Measurements from ENCODE around the gene TBX21.
A peak's percentile ranks its signal among the peaks of the same experiment; 100 is the strongest.
"Not testable (repeated sequence)": the region's sequence is repeated elsewhere in the genome, so short reads cannot be mapped to it uniquely, and the experiment has no call there.

Gene TBX21

DNA sequence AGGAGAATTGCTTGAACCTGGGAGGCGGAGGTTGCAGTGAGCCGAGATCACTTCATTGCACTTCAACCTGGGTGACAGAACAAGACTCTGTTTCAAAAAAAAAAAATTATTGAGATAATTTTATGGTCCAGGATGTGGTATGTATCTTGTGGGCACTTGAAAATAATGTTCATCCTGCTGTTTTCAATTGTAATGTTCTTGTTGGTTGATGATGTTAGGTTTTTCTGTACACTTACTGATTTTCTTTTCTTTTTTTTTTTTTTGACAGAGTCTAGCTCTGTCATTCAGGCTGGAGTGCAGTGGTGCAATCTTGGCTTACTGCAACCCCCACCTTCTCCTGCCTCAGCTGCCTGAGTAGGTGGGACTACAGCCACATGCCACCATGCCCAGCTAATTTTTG lies 29.7 kb downstream of the TBX21 start:
- no peak for DNase-seq (ENCODE audit: low spot score)

DNA sequence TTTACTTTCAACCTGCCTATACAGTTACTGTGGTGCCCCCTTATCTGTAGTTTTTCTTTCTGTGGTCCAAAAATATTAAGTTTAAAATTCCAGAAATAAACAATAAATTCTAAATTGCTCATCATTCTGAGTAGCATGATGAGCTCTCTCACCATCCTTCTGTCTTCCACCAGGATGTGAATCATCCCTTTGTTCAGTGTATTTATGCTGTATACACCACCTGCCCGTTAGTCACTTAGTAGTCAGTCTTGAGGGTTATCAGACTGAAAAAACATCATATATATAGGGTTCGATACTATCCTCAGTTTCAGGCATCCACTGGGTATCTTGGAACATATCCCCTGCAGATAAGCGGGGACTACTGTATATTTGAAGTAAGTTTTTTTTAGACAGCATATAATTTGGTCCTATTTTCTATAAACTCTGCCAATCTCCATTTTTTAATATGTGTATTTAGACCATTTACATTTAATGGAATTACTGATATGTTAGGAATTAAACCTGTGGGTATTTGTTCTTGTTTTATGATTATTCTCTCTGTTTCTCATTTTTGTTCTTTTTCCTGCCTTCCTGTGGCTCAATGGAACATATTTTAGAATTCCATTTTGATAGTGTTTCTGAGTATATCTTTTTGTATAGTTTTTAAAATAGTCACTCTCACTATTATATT lies 31.0 kb downstream of the TBX21 start:
- no peak for DNase-seq (ENCODE audit: low spot score)

DNA sequence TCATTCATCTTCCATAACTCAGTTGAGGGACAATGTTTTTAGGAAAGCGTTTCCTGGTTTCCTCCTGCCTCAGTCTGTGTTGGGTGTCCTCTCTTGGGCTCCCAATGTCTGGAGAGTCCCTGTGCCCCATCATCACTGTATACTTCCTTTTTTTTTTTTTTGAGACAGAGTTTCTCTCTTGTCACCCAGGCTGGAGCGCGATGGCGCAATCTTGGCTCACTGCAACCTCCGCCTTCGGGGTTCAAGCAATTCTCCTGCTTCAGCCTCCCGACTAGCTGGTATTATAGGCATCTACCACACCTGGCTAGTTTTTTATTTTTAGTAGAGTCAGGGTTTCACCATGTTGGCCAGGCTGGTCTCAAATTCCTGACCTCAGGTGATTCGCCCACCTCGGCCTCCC lies 40.6 kb downstream of the TBX21 start:
- DNase-seq (ENCODE audit: low spot score): not testable (repeated sequence)

DNA sequence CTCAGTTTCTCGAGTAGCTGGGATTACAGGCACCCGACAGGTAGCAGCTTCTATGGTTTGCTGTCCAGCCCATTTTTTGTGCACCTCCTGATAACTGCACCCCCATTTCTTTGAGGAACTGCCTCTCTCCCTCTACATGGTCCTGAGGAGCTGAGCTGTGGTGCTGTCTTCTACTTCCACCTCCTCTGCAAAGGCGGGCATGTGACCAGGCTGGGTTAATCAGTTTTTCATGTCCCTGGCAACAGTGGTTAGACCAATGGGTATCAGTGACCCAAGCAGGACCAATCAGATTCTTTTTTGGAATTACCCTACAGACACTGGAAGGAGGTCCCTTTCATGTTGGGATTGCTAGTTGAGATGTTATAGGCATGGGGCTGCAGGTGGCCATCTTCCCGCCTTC lies 41.3 kb downstream of the TBX21 start:
- no peak for DNase-seq (ENCODE audit: low spot score)

DNA sequence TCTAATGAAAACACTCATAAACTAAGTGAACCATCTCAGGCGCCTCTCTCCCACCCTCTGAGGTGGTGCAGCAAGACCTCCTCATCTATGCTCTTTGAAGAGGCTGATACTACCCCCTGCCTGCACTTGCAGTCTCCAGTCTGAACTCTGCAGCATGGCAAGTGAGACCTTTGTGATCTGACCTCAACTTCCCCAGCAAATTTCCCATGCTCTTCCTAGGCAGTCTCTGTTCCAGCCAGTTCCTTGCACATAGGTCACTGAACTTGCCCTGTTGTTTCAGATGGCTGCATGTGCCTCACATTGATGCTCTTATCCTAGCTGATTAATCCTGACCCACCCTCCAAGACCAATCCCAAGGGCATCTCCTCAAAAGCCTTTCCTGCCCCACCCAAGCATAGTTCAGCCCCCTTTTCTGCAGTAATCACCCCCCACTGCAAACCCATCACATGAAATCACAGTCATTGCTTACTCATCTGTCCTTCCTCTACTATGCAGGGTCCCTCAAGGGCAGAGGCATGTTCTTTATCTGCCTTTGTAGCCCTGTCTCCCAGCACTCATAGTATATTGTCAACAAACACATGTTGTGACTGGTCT lies 42.0 kb downstream of the TBX21 start:
- DNase-seq (ENCODE audit: low spot score): no peak

DNA sequence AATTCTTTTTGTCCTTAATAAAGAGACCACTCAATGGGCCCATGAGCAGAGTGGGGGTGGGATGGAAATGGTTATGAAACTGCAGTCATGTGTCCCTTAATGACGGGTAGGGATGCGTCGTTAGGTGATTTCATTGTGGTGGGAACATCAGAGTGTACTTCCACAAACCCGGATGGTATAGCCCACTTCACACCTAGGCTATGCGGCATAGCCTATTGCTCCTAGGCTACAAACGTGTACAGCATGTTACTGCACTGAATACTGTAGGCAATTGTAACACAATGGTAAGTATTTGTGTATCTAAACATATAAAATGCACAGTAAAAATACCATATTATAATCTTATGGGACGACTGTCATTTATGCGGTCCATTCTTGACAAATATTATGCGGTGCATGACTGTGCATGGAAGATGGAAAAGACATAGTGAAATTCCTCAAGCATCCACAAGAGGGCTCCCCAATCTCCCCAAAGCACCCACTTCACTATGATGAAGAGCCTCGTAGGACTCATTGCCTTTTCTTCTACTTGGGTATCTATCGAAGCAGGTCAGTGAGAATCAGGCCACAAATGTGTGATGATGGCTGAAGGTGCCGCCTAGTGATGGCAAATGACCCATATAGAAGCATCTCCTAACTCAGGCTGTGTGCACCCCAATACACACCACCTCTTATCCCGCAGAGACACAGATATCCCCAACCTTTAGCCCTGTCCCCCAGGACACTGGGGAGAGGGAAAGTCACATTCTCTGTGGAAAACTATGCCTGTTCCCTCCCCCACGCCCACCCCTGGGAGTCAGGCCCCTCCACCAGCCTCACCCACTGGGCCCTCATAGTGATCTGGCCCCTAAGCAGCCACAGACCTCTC lies 43.5 kb downstream of the TBX21 start:
- peak; percentile 70 for DNase-seq (ENCODE audit: low spot score)

DNA sequence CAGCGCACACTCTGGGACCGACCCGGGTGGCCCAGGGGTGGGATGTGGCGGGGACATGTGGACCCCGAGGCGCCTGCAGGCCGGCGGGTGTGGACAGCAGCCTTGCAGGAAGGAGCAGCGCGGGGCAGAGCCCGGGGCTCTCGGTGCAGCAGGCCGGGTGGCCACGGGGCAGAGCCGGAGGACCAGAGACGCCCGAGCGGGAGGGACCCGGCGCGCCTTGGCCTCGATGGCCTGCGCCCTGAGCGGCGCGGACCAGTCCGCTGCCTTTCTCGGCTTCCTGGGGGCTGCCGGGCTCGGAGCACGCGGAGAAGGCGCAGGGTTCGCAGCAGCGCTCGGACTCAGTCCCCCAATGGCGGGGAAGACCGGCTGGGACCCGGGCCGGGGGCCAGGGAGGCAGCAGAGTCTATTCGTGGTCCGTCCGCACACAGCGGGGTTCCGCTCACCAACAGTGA lies 45.2 kb downstream of the TBX21 start:
- no peak for DNase-seq (ENCODE audit: low spot score)

DNA sequence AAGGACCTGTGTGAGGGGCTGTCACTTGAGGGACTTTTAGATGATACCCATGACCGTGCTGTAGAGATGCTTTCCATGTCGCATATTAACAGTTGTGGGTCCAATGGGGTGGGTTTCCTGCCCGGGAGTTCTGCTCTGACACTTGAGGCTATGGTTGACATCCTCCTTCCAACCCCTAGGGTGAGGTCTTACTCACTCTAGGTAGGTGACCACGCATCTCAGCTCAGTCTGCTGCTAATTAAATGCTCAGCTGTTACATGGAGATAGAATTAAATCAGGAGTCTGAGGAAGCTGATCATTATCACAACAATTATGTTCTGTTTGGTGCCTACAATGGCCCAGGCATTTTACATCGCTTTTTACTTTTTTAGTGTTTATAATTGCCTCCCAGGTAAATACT lies 48.4 kb downstream of the TBX21 start:
- DNase-seq (ENCODE audit: low spot score): peak; percentile 61

DNA sequence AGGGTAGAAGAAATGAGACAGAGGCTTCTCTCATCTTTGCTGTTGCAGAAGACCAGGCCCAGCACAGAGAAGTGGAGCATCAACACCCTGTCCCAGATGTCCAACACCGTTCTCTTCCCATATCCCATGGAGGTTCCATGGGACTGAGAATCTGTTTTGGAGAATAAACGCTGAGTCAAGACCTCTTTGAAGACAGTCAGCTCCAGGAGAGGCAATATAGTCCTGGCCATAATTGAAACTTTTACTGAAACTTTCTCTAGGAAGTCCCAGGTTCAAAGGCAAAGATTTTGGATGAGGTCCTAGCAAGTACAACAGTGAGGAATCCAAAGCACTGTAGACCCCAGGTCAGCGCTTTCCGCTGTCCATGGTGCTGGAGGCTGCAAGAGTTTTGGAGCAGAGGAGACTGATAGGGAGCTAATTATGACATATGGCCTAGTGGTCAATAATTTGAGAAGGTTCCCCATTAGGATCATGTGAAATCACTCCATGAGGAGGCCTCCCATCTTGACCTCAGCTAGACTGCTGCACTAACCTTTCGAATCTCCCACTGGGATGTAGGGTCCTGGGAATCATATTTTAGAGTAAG lies 52.6 kb downstream of the TBX21 start:
- no peak for DNase-seq (ENCODE audit: low spot score)

DNA sequence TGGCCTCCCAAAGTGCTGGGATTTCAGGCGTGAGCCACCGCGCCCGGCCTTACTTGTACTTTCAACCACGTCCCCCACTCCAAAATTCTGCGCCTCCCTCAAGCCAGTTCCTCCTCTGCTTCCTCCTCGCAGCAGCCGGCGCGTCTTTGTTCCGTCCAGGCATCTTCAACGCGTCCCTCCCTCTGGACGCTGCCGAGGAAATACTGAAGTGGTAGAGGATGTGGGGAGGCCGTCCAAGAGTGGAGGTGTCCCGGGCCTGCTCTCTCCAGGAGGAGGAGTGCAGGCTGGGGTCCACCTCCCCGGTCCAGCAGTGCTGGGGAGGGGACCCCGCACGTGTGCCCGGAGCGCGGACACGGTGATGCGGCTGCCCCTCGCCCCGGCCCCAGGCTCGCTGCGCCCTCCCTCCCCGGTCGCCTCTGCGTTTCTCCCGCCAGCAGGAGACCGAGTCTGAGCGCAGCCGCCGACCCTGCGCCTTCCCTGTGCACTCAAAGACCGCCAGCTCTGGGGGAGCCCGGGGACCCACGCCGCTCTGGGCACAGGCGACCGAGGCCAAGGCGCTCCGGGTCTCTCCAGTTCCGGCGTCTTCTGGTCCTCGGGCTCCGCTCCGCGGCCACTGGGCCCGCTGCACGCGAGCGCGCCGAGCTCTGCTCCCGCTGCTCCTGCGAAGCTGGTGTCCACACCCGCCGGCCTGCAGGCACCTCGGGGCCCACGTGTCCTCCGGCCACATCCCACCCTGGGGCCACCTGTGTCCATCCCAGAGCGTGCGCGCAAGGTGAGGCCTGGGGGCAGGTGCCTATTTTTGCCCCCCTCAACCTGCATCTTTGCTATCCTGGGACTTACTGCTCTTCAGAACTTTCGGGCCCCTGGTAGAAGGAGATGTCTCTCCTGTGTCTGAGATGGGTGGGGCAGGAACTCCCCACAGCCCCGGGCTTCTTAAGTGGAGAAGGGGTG lies 56.9 kb downstream of the TBX21 start:
- peak; percentile 81 for DNase-seq (ENCODE audit: low spot score)

DNA sequence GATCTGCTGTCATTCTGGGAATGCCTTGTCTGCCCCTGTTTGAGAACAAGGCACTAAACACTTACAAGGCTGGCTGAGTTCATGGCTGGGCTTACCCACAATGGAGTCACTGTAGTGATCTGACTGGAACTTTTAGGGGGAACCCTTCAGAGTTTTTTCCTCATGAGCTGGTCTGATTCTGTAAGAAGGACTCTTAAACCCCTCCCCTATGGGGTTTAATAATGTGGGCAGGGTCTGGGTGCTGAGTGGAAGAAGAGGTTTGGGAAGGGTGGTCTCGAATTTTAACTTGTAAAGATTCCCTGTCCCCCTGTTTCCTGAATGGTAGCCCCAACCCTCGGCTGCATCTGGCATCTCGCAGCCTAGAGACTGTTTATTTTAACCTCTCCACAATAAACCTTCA lies 58.0 kb downstream of the TBX21 start:
- DNase-seq (ENCODE audit: low spot score): no peak

DNA sequence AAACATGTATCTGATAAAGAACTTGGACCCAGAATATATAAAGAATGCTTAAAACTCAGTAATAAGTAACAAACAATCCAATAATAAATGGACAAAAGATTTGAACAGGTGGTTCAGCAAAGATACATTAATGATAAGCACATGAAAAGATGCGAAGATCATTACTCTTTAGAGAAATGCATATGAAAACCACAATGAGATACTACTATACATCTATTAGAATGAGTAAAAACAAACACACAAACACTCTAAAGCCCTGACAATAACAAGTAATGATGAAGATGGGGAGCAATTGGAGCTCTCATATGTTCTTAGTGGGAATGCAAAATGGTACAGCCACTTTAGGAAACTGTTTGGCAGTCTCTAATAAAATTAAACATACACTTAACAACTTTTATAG lies 59.4 kb downstream of the TBX21 start:
- DNase-seq (ENCODE audit: low spot score): no peak

DNA sequence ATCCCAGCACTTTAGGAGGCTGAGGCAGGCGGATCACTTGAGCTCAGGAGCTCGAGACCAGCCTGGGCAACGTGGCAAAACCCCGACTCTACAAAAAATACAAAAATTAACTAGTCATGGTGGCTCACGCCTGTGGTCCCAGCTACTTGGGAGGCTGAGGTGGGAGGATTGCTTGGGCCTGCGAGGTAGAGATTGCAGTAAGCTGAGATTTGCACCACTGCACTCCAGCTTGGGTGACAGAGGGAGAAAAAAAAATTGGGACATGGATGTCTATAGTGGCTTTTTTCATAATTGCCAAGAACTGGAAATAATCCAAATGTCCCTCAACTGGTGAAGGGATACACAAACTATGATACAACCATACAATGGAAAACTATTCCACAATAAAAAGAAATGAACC lies 59.9 kb downstream of the TBX21 start:
- no peak for DNase-seq (ENCODE audit: low spot score)
